Activated T-cell treated with anti-CD3 and anti-CD28 coated beads for 1 hour (primary cell): ENCODE measurements around the gene GPN3.
"Not testable (repeated sequence)": the region's sequence is repeated elsewhere in the genome, so short reads cannot be mapped to it uniquely, and the experiment has no call there.

Experiments
- DNase-seq: peaks from one replicate; pipeline ENCODE4 v3.0.0-alpha.2; 2020; ENCODE audit warnings: low read depth

GPN3 gene

DNA sequence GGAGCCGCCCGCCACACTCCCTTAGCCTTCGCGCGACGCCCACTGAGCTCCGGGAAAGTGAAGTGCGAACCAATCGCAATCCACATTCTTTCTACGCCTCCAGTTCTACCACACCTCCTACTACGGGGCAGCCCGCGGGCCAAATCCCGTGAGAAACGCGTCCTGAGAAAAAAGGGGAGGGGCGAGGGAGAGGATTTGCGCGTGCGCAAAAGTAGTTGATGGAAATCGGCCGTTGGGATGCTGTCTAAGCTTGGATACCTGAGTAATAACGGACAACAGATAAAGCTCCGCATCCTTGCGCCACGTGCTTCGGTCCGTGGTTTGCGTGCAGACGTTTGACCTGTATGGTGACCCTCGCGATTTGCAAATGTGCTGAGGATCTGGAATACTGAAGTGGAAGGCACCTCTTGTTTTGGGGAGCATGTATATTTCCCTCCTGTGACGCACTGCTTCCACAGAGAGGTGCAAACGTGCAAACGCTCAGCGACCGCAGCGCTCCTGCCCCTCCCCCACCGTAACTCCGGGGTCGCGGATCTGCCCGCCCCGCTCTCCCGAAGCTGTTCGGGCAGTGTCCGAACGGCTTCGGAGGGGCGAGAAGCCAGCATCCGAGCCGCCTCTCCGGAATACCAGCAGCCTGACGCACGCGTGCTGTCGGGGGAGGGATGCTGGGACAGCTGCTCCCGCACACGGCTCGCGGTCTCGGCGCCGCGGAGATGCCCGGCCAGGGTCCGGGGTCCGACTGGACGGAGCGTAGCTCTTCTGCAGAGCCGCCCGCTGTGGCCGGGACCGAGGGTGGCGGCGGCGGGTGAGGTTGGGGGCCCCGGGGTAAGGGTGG is at the start of gene GPN3, which contains the start of gene FAM216A:
Gene GPN3 (minus strand): TSS at position 44 of the 835 bp plus-strand sequence. CDS start 54 bp downstream, outside the sequence.
Gene FAM216A (plus strand): TSS at position 632 of the 835 bp plus-strand sequence. CDS start 31 bp downstream, at position 663.
- DNase-seq = peak; percentile 93

DNA sequence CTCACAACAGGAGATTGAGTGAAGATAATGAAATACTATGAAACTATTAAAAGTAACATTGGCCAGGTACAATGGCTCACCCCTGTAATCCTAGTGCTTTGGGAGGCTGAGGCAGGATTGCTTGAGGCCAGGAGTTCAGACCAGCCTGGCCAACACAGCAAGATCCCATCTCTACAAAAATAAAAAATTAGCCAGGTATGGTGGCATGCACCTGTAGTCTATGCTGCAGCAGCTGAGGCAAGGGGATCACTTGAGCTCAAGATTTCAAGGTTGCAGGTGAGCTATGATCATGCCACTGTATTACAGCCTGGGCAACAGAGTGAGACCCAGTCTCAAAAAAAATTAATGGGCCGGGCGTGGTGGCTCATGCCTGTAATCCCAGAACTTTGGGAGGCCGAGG is 48.9 kb upstream of the GPN3 start:
- no peak for DNase-seq

DNA sequence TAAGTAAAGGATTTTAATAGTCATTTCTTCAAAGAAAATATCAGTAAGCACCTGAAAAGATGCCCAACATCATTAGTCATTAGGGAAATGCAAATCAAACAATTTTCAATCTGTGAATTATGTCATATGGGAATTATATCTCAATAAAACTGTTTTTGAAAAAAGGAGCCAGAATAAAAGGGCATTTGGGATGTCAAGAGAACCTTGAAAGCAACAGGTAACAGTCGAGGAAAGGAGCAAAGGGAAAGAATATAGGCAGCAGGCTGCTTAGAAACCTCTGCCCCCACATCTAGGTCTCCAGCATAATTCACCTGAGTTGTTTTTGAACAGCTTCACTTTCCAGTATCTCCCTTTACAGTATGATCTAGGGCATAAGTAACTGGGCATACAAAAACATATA is 46.3 kb upstream of the GPN3 start:
- no peak for DNase-seq

- DNase-seq = no peak
Observed at GRCh38 chr12:110513842-110514241, 45.8 kb upstream of the GPN3 start.

- DNase-seq = no peak
Observed at GRCh38 chr12:110508071-110508586, 40.1 kb upstream of the GPN3 start.

DNA sequence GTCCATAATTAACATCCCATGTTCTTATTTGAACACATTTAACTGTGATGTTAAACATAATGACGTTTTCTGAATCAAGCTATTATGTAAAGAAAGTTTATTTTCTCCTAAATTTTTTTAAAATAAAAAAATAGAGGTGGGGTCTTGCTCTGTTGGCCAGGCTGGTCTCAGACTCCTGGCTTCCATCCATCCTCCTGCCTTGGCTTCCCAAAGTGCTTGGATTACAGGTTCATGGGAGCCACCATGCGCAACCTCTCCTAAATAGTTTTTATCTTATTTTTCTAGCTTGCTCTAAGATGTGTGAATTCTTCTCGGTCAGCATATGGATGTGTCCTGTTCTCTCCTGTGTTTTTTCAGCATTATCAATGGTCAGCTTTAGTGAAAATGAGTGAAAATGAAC is 37.3 kb upstream of the GPN3 start:
- no peak for DNase-seq

GRCh38 chr12:110503432-110503831 is 35.4 kb upstream of the GPN3 start:
- DNase-seq = no peak

GRCh38 chr12:110501752-110502738 is 34.0 kb upstream of the GPN3 start, which contains the start of the genes RAD9B and VPS29:
Gene RAD9B (plus strand): TSS chr12:110502331. CDS start chr12:110502338, 7 bp downstream.
Gene VPS29 (minus strand): TSS chr12:110502111. CDS start chr12:110502051, 60 bp downstream.
- peak; percentile 96 for DNase-seq

GRCh38 chr12:110501399-110501751 is 33.3 kb upstream of the GPN3 start:
- DNase-seq = peak; percentile 22

GRCh38 chr12:110498984-110499706 is 31.1 kb upstream of the GPN3 start:
- no peak for DNase-seq

DNA sequence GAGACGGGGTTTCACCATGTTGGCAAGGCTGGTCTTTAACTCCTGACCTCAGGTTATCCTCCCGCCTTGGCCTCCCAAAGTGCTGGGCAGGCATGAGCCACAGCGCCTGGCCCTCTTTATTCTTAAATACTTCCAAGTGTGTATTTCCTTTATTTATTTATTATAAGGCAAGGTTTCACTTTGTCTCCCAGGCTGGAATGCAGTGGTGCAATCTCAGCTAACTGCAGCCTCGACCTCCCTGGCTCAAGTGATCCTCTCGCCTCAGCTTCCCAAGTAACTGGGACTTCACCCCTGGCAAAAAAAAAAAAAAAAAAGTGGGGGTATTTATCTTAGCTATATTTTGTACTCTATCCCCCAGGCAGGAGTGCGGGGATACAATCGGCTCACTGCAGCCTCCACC is 7.4 kb upstream of the GPN3 start:
- DNase-seq = no peak

DNA sequence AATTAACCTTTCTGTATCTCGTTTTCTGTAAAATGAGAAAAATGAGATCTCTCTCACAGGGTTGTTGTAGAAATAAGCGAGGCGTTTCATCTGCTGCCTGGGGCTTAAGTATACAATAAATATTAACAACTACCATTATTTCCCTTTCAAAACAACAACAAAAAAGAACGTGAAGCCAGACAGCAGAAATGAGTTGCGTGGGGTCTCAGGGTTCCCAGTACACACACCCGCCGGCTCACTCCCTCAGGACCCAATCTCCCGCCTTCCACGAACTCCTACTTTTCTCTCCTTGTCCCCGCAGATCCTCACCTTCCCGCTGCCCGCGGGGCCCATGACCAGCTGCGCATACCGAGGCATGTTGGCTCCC is 227 bp downstream of the GPN3 start:
- no peak for DNase-seq

- DNase-seq = no peak
Observed at GRCh38 chr12:110466791-110467190, 1.3 kb downstream of the GPN3 start.

- not testable (repeated sequence) for DNase-seq
Observed at GRCh38 chr12:110465765-110466164, 2.3 kb downstream of the GPN3 start.

DNA sequence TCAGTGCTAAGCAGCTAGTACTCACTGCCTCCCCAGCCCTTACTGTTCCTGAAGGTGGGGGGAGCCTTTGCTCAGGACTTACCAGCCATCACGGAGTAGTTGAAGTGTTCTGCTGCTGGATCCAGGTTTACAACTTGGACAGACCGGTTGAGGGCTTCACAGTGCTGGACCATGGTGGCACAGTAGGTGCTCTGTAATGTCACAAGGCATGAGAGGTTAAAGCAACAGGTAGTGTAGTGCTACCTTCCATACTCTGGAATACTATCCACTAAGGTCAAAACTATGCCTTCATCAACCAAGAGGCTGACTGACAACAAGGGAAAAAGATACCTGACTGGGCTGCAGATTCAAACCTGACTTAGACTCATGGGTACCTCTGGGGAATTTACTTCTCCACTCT is 3.0 kb downstream of the GPN3 start:
- DNase-seq = no peak

DNA sequence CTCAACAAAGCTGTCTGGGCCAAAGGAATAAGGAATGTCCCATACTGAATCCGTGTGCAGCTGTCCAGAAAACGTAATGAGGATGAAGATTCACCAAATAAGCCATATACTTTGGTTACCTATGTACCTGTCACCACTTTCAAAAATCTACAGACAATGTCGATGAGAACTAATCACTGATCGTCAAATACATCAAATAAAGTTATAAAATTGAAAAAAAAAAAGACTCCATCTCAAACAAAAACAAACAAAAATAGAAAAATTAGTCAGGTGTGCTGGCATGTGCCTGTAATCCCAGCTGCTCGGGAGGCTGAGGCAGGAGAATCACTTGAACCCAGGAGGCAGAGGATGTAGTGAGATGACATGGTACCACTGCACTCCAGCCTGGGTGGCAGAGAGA is 6.9 kb downstream of the GPN3 start:
- DNase-seq = not testable (repeated sequence)

DNA sequence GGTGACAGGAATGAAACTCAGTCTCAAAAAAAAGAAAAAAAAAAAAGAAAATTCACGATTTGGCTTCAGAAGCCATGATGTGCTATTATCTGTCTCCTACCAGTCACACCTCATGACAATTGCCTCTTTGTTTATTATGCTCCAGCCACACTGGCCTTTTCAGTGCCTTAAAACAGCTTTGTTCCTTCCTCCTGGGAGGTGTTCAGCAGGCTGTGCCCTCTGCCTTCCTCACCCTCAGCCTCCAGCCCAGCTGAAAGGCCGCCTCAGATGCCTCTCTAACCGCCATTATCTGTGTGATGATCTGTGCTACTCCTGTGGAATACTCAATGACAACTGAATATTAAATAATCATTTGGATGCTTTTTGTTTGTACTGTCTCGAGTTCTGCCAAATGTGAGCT is 9.3 kb downstream of the GPN3 start:
- DNase-seq = no peak

DNA sequence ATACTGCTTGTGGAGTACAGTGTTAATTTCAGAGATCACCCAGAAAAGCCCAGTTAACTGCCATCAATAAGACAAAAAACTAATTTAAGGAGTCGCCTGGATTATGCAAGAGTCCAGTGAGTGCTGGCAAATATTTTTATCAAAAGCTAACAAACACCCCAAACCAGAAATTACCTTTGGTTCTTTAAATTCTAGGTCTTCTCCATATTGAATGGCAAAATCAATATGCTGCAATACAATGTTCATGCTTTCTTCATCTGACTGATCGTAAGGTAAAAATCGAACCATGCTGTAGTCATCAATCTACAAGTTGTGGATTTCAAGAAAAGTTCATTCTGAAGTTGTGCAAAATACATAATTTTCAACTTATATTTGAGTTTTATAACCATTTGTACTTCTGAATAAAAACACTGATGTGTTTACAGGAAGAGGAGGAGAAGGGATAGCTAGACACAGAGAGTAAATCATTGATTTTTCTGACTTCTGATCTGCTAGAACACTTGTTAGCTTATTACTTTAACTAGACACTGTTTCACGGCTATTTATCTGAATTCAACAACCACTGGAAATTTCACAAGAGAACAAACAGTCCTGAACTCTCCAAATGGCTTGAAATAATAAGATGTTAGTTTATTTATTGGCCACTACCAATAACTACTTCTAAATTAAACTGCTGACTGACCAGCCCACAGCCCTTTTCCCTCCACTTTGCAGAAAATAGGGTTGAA is 14.3 kb downstream of the GPN3 start:
- no peak for DNase-seq

DNA sequence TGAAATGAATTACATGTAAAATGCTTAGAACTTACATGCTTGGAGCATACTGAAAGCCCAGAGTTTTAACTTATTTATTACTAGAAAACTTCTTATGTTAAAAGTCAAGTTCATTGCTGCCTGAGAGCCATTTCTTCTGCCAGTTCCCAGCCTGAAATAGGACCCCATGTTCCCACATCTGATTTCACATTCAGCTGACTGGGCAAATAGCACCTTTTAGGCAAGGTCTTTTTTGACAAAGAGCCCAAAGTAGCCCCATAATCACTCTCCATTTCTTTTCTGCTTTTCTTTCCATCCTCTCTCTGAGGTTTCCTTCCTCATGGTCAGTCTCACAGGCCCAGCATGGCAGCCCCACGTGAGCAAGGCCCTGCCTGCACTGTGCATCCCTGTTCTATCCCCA is 16.8 kb downstream of the GPN3 start:
- no peak for DNase-seq

DNA sequence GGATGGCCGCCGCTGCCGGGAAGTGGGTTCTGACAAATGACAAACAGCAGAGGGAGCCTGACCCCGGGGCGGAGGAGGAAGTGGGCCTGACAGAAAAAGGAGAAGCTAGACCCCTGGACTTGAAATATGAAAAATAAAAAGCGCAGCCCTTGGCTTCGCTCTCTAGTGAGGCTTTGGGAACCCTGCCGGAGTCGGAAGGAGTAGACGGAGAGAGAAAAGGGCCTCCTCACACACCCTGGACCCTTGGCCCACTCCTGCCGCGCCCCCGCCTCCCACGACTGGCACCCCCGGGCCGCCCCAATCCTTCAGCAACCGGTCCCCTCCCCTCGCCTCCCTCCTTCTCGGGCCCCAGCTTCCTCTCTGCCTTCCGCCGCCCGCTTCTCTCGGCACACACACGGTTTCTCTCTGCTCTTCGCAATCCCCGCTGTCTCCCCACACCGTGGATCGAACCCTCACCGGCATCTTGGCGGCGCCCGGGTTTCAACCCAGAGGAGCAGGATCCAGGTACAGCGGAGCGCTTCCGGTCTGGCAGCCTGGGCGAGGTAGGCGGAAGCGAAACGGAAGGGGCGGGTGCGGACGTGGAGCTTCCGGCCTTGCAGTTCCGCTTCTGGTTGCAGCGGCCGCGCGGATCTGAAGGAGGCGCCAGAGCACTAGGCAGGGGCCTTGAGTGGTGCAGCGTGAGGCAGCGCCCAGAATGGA is 18.1 kb downstream of the GPN3 start, which contains the start of gene ARPC3:
Gene ARPC3 (minus strand): TSS at position 539 of the 699 bp plus-strand sequence. CDS start 77 bp downstream, at position 462.
- DNase-seq = peak; percentile 90
